ENCODE results near the gene ZNF133.
"Not testable (repeated sequence)": the region's sequence is repeated elsewhere in the genome, so short reads cannot be mapped to it uniquely, and the experiment has no call there.

Gene ZNF133

DNA sequence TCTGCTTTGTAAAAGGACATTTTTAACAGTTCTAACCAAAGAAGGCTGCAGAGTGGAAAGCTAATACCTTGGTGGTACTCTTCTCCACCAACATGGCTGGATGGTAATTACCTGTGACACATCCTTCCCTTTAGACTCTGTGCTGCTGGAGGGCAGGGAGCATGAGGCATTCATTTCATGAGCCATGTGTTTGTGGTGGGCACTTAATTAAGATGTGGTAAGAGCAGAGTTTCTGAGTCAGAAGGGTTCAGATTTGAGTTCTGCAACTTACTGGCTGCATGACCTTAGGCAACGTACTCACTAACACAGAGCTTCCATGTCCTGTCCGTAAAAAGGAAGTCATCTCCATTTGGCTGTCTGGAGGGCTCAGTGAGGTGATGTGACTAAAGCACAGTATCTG is 9.1 kb upstream of the ZNF133 start:
- in situ Hi-C loops (cut with HindIII; ENCODE audit: low sequenced_read_pairs), result loop anchor here (5.0 kb wide), 1 partner anchor 48 kb away; no protein-coding TSS in a partner anchor

- in situ Hi-C loops (cut with HindIII; ENCODE audit: low sequenced_read_pairs), result loop anchor here (5.0 to 10.0 kb wide), 2 partner anchors 102 to 230 kb away; partner anchors contain the start of gene OVOL2
Measured at GRCh38 chr20:18284805-18285533, 3.4 kb upstream of the ZNF133 start.

GRCh38 chr20:18287546-18287914 is 797 bp upstream of the ZNF133 start:
- in situ Hi-C loops (cut with HindIII; ENCODE audit: low sequenced_read_pairs), result loop anchor here (5.0 to 10.0 kb wide), 2 partner anchors 100 to 233 kb away; partner anchors contain the start of gene OVOL2

DNA sequence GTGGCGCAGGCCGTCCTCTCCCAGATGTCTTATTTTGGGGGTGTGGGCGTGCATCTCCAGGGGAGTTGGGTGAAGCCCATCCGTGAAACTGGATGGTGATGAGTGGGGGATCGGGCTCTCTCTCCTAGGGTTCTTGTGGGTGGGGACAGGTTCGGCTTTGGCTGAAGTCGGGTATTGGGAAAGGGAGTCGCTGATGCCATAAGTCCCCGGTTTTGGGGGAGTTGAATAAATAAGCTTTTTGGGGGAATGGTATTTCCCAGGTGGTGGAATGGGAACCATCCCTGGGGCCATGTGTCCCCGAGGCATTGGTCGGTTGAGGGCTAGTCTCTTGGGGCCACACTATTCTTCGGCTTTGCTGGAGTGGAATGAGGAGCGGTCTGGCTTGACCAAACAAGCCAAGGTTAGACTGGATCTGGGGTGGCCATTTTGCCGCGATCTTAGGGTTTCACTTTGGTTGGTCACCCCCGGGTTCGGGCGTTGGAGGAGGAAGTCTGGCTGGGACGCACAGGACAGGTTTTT is 481 bp downstream of the ZNF133 start:
- in situ Hi-C loops (cut with HindIII; ENCODE audit: low sequenced_read_pairs), result loop anchor here (5.0 to 10.0 kb wide), 2 partner anchors 98 to 234 kb away; partner anchors contain the start of gene OVOL2

DNA sequence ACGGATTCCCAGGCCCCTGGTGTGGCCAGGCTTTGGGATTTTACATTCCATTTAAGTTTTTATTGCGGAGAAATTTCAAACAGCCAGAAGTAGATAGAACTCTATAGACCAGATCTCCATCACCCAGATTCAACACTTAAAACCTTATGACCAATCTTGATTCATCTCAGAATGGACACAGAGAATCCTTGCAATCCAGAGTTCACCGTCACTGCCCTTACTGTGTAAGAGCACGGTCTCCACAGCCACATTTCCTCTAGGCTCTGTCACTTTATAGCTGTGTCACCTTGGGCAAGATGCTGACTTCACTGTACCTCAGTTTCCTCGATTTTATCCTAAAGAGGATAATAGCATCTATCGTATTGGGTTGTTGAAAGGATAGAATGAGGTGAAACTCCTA is 979 bp downstream of the ZNF133 start:
- in situ Hi-C loops (cut with HindIII; ENCODE audit: low sequenced_read_pairs), result loop anchor here (5.0 to 10.0 kb wide), 2 partner anchors 98 to 235 kb away; partner anchors contain the start of gene OVOL2

DNA sequence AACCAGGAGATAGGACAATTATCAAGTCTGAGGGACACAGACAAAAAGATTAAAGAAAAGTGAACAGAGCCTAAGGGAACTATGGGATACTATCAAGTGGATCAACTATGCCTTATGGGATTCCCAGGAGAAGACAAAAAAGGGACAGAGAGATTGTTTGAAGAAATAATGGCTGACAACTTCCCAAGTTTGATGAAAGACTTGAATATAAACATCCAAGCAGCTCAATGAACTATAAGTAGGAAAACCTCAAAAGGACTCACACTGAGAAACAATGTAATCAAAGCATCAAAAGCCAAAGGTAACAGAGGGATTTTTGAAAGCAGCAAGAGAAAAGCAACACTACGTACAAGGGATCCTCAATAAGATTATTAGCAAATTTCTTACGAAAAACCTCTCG is 11.0 kb downstream of the ZNF133 start:
- in situ Hi-C loops (cut with HindIII; ENCODE audit: low sequenced_read_pairs), result no loop called here

- in situ Hi-C loops (cut with HindIII; ENCODE audit: low sequenced_read_pairs), result no loop called here
Measured at GRCh38 chr20:18304618-18305017, 16.3 kb downstream of the ZNF133 start.

DNA sequence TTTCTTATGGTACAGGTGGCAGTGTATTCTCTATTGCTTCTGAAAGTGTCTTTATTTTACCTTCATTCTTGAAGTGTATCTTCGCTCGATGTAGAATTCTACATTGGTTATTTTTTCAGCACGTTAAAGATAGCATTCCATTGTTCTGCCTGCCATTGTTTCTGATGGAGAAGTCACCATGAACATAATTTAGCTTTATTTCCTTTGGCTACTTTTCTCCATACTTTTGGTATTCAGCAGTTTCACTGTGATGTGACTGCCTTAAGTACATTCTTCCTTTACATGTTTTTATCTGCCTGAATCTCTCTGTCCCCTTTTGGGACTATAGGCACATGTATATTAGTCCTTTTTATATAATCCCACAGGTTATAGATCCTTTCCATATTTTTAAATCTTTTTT is 19.0 kb downstream of the ZNF133 start:
- in situ Hi-C loops (cut with HindIII; ENCODE audit: low sequenced_read_pairs), result no loop called here

DNA sequence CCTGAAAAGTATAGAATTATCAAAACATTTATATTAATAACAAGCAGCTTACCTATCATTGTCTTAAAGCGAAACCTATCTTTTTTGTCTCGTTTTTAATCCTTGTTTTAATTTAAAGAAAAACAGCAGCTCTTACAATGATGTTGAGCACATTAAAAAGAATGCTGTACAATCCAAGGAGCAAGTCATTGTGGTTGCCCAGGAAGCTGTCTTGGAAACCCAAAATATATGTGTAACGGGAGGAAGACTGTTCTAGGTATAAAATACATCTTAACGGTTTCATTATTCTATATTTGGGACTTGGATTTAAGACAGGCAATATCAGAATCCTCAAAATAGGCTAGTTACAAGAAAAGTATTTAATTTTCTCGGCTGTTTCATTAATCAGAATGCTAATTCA is 21.7 kb downstream of the ZNF133 start:
- in situ Hi-C loops (cut with HindIII; ENCODE audit: low sequenced_read_pairs), result no loop called here

- in situ Hi-C loops (cut with HindIII; ENCODE audit: low sequenced_read_pairs), result no loop called here
Measured at GRCh38 chr20:18310592-18310991, 22.3 kb downstream of the ZNF133 start.

DNA sequence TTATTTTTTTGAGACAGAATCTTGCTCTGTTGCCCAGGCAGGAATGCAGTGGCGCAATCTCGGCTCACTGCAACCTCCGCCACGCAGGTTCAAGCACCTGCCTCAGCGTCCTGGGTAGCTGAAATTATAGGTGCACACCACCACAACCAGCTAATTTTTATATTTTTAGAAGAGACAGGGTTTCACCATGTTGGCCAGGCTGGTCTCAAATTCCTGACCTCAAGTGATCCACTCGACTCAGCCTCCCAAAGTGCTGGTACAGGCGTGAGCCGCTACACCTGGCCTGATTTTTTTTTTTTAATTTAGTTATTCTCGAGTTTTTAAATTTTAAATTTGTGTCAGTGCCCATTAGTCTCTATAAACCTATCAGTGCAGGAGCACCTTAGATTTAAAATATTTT is 24.4 kb downstream of the ZNF133 start:
- in situ Hi-C loops (cut with HindIII; ENCODE audit: low sequenced_read_pairs), result no loop called here

GRCh38 chr20:18313411-18313810 is 25.1 kb downstream of the ZNF133 start:
- in situ Hi-C loops (cut with HindIII; ENCODE audit: low sequenced_read_pairs), result no loop called here

DNA sequence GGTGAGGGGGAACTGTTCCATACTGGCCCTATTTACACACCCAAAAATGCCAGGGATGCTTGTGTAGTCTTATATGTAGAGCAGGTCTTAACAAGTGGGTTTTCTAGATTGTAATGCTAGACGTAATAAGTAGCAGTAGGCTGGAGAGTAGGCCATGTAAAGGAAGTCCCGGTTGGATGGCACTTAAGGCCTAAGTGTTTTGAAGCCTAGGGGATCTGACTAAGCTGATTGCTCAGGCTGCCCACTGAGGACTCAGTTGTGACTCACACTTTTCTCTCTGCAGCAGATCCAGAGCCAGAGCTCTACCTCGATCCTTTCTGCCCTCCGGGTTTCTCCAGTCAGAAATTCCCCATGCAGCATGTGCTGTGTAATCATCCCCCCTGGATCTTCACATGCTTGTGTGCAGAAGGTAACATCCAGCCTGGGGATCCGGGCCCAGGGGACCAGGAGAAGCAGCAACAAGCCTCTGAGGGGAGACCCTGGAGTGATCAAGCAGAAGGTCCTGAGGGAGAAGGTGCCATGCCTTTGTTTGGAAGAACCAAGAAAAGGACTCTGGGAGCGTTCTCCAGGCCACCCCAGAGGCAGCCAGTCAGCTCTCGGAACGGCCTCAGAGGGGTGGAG is 26.6 kb downstream of the ZNF133 start:
- in situ Hi-C loops (cut with HindIII; ENCODE audit: low sequenced_read_pairs), result no loop called here

GRCh38 chr20:18316166-18316565 is 27.8 kb downstream of the ZNF133 start:
- in situ Hi-C loops (cut with HindIII; ENCODE audit: low sequenced_read_pairs), result no loop called here

GRCh38 chr20:18321316-18321715 is 33.0 kb downstream of the ZNF133 start:
- in situ Hi-C loops (cut with HindIII; ENCODE audit: low sequenced_read_pairs), result no loop called here

GRCh38 chr20:18321976-18322950 is 33.9 kb downstream of the ZNF133 start:
- in situ Hi-C loops (cut with HindIII; ENCODE audit: low sequenced_read_pairs), result no loop called here

GRCh38 chr20:18323705-18324104 is 35.4 kb downstream of the ZNF133 start:
- in situ Hi-C loops (cut with HindIII; ENCODE audit: low sequenced_read_pairs), result no loop called here

DNA sequence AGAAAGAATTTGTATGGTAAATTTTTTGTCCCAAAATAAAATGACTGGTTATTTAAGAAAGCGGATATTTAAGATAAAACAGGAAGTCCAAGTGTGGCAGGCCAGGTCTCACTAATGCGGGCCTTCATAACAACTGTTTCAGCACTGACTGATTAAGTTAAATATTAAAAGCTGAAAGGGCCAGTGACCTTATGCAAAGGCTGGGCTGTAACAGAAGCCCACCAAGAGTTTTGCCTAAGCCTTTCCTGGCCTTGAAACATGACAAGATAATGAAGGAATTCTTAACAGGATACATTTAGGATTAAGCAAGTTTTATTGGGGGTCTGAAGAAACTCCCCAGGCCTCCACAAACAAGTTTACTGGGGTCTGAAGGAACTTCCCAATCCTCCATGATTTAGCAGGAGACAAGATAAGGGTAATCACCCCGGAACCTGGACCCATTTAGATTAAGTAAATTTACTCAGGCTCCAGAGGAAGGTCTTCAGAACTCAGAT is 36.3 kb downstream of the ZNF133 start:
- in situ Hi-C loops (cut with HindIII; ENCODE audit: low sequenced_read_pairs), result loop anchor here (5.0 kb wide), 1 partner anchor 47 kb away; no protein-coding TSS in a partner anchor

DNA sequence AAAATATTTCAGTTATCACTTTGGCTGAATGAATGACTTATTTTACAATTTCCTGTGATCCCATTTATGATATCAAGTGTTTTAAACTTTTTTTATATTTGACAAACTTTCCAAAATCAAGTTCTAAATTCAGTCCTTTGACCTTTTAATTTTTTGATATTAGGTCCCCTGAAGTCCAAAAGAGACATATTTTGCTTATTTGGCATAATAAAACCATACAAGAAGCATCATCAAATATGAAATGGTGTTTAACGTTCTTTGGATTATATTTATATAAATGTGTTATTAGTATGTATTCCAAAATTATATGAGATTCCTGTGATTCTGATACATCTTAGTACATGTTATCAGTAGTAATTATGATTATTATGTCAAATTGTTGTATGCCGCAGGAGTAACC is 38.7 kb downstream of the ZNF133 start:
- in situ Hi-C loops (cut with HindIII; ENCODE audit: low sequenced_read_pairs), result loop anchor here (5.0 kb wide), 1 partner anchor 50 kb away; no protein-coding TSS in a partner anchor

GRCh38 chr20:18331694-18332093 is 43.4 kb downstream of the ZNF133 start:
- in situ Hi-C loops (cut with HindIII; ENCODE audit: low sequenced_read_pairs), result no loop called here

DNA sequence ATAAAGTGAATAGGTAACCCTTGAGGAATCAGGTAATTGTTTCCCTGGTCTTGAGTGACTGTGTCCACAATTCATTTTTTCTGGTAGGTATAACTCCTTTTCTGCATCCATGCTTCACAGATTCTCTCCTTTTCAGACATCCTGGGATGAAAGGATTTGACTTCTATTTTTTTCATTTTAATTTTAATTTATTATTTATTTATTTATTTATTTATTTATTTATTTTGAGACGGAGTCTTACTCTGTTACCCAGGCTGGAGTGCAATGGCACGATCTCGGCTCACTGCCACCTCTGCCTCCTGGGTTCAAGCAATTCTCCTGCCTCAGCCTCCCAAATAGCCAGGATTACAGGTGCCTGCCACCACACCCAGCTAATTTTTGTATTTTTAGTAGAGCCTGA is 61.4 kb downstream of the ZNF133 start:
- in situ Hi-C loops (cut with HindIII; ENCODE audit: low sequenced_read_pairs), result not testable (repeated sequence)

All from endothelial cell of hepatic sinusoid (primary cell).